ENCODE results near the gene LONP2.
A peak's percentile ranks its signal among the peaks of the same experiment; 100 is the strongest.
"Not testable (repeated sequence)": the region's sequence is repeated elsewhere in the genome, so short reads cannot be mapped to it uniquely, and the experiment has no call there.

The LONP2 gene

GRCh38 chr16:48371393-48371780 lies 127.3 kb downstream of the LONP2 start:
- Histone ChIP-seq H3K9ac (ENCODE audit: low read length) (no peak overlapping the region), H3K9me3 (ENCODE audit: control insufficient read depth, low read length) (no peaks in the 10 kb centered on the region), H3K4me1 (ENCODE audit: control insufficient read depth, insufficient read depth, low read length) (peaks cover 74% of the 10 kb centered on the region), H3K36me3 (ENCODE audit: control insufficient read depth, insufficient read depth, low read length, severe bottlenecking) (no peaks in the 10 kb centered on the region), H3K4me3 (ENCODE audit: low read length) (no peak overlapping the region), H3K27me3 (replicated peaks; ENCODE audit: control insufficient read depth, insufficient read depth, low read length) (no peaks in the 10 kb centered on the region)
- DNase-seq (ENCODE audit: low read depth), result peak; percentile 52

DNA sequence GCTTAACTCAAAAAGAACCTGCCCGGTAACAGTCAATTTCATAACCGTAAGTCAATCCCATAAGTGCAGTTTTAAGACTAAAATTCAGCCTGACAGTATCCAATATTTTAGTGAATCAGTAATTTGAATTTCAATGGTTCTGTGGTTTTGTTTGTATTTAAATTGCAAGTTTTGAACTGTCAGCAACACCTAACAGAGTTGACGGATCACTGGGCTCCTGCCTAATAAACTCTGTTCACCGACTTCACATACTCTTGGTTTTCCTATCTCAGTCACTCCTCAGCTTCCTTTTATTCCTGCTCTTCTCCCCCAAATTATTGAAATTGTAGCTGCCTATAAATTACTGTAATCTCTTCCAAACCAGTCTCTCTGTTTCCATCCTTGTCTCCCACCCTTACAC lies 128.6 kb downstream of the LONP2 start:
- Histone ChIP-seq H3K9ac (ENCODE audit: low read length) (no peak overlapping the region), H3K36me3 (ENCODE audit: control insufficient read depth, insufficient read depth, low read length, severe bottlenecking) (no peaks in the 10 kb centered on the region), H3K9me3 (ENCODE audit: control insufficient read depth, low read length) (no peaks in the 10 kb centered on the region), H3K27me3 (replicated peaks; ENCODE audit: control insufficient read depth, insufficient read depth, low read length) (no peaks in the 10 kb centered on the region), H3K4me1 (ENCODE audit: control insufficient read depth, insufficient read depth, low read length) (peaks cover 66% of the 10 kb centered on the region), H3K4me3 (ENCODE audit: low read length) (no peak overlapping the region)
- no peak for DNase-seq (ENCODE audit: low read depth)

DNA sequence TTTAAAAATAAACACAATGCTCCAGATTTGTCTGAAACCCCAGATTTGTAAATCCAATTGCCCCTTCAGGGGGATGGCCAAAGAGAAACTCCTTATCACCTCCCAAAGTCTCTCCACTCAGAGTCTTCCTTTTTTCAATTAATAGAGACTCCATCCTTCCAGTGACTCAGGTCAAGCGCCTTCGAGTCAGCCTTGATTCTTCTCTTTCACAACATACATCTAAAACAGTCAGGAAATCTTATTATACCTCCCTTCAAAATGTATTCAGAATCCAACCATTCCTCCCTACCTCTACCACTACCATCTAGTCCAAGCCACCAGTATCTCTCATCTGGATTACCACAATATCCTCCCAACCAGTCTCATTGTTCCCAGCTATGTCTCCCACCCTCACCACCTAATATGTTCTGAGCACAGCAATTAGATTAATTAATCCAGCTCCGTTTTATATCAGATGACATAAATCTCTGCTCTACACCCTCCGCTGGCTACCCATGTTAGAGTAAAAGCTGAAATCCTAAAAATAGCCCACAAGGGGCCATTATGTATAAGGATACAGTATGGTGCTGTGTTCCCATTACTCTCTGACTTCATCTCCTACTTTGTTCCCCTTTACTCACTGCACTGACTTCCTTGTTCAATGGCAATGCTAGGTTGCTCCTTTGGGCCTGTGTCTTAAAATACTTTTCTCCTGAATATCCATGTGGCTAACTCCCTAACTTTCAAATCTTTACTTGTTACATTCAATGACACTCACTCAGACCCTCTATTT lies 129.3 kb downstream of the LONP2 start:
- H3K36me3 ChIP-seq (ENCODE audit: control insufficient read depth, insufficient read depth, low read length, severe bottlenecking), result no peaks in the 10 kb centered on the region
- no peak overlapping the region for H3K9ac ChIP-seq (ENCODE audit: low read length)
- DNase-seq (ENCODE audit: low read depth), result peak; percentile 50
- H3K4me3 ChIP-seq (ENCODE audit: low read length), result no peak overlapping the region
- H3K9me3 ChIP-seq (ENCODE audit: control insufficient read depth, low read length), result no peaks in the 10 kb centered on the region
- peaks cover 68% of the 10 kb centered on the region for H3K4me1 ChIP-seq (ENCODE audit: control insufficient read depth, insufficient read depth, low read length)
- no peaks in the 10 kb centered on the region for H3K27me3 ChIP-seq (replicated peaks; ENCODE audit: control insufficient read depth, insufficient read depth, low read length)

DNA sequence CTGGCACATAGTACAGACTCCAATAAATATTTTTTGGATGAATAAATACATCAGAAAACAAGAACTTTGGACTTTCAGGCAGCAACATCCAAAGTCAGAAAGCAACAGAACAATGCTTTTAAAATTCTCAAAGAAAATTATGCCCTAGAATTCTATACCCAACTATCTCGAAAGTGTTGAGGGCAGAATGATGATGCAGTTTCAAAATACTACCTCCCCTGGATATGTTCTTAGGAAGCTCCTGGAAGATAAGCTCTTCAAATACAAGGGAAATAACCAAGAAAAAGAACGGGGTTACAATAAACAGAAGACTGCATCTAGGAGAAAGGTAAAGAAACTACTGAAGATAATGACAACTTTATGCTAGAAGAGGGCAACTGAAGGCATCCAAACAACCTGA lies 130.2 kb downstream of the LONP2 start:
- no peak for DNase-seq (ENCODE audit: low read depth)
- Histone ChIP-seq H3K27me3 (replicated peaks; ENCODE audit: control insufficient read depth, insufficient read depth, low read length) (no peaks in the 10 kb centered on the region), H3K4me3 (ENCODE audit: low read length) (no peak overlapping the region), H3K36me3 (ENCODE audit: control insufficient read depth, insufficient read depth, low read length, severe bottlenecking) (no peaks in the 10 kb centered on the region), H3K9ac (ENCODE audit: low read length) (no peak overlapping the region), H3K9me3 (ENCODE audit: control insufficient read depth, low read length) (no peaks in the 10 kb centered on the region), H3K4me1 (ENCODE audit: control insufficient read depth, insufficient read depth, low read length) (peaks cover 76% of the 10 kb centered on the region)

DNA sequence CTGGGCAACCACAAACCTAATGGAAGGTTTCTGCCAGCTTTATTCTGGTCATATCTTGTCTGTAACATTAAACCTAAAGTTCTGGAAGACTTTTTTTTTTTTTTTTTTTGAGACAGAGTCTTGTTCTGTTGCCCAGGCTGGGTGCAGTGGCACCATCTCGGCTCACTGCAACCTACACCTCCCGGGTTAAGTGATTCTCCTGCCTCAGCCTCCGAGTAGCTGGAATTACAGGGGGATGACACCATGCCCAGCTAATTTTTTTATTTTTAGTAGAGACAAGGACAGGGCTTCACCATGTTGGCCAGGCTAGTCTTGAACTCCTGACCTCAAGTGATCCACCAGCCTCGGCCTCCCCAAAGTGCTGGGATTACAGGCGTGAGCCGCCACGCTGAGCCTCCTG lies 133.2 kb downstream of the LONP2 start:
- not testable (repeated sequence) for DNase-seq (ENCODE audit: low read depth); H3K4me3 ChIP-seq (ENCODE audit: low read length); H3K9ac ChIP-seq (ENCODE audit: low read length); H3K9me3 ChIP-seq (ENCODE audit: control insufficient read depth, low read length); H3K36me3 ChIP-seq (ENCODE audit: control insufficient read depth, insufficient read depth, low read length, severe bottlenecking); H3K27me3 ChIP-seq (replicated peaks; ENCODE audit: control insufficient read depth, insufficient read depth, low read length)
- peaks cover 85% of the 10 kb centered on the region for H3K4me1 ChIP-seq (ENCODE audit: control insufficient read depth, insufficient read depth, low read length)

- no peak for DNase-seq (ENCODE audit: low read depth)
- no peak overlapping the region for H3K4me3 ChIP-seq (ENCODE audit: low read length)
- no peaks in the 10 kb centered on the region for H3K36me3 ChIP-seq (ENCODE audit: control insufficient read depth, insufficient read depth, low read length, severe bottlenecking)
- H3K4me1 ChIP-seq (ENCODE audit: control insufficient read depth, insufficient read depth, low read length), result peaks cover 85% of the 10 kb centered on the region
- no peaks in the 10 kb centered on the region for H3K27me3 ChIP-seq (replicated peaks; ENCODE audit: control insufficient read depth, insufficient read depth, low read length)
- H3K9me3 ChIP-seq (ENCODE audit: control insufficient read depth, low read length), result no peaks in the 10 kb centered on the region
- no peak overlapping the region for H3K9ac ChIP-seq (ENCODE audit: low read length)
Observed at GRCh38 chr16:48378276-48378675, 134.2 kb downstream of the LONP2 start.

DNA sequence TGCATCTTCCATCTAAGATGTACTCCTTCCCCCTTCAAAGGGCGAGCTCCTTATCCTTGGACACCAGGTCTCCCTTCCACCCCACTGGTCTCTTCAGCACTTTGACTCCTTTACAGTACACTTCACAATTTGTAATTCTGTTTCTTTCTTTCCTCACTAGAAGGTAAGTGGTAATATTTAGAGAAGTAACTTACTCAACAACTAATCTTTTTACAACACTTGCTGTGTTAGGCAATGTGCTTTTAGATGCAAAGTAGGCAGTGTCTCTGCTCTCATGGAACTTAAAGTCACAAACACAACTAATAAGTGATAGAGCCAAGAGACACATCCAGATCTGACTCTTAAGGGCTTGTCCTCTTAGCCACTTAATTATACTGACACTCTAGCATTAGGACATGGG lies 134.7 kb downstream of the LONP2 start:
- Histone ChIP-seq H3K9me3 (ENCODE audit: control insufficient read depth, low read length) (no peaks in the 10 kb centered on the region), H3K36me3 (ENCODE audit: control insufficient read depth, insufficient read depth, low read length, severe bottlenecking) (no peaks in the 10 kb centered on the region), H3K4me1 (ENCODE audit: control insufficient read depth, insufficient read depth, low read length) (peaks cover 82% of the 10 kb centered on the region), H3K4me3 (ENCODE audit: low read length) (peak overlapping the region; percentile 13), H3K27me3 (replicated peaks; ENCODE audit: control insufficient read depth, insufficient read depth, low read length) (no peaks in the 10 kb centered on the region), H3K9ac (ENCODE audit: low read length) (peak overlapping the region; percentile 13)
- DNase-seq (ENCODE audit: low read depth), result no peak

- H3K27me3 ChIP-seq (replicated peaks; ENCODE audit: control insufficient read depth, insufficient read depth, low read length), result no peaks in the 10 kb centered on the region
- H3K9ac ChIP-seq (ENCODE audit: low read length), result no peak overlapping the region
- H3K9me3 ChIP-seq (ENCODE audit: control insufficient read depth, low read length), result no peaks in the 10 kb centered on the region
- peak; percentile 36 for DNase-seq (ENCODE audit: low read depth)
- no peaks in the 10 kb centered on the region for H3K36me3 ChIP-seq (ENCODE audit: control insufficient read depth, insufficient read depth, low read length, severe bottlenecking)
- peaks cover 64% of the 10 kb centered on the region for H3K4me1 ChIP-seq (ENCODE audit: control insufficient read depth, insufficient read depth, low read length)
- H3K4me3 ChIP-seq (ENCODE audit: low read length), result no peak overlapping the region
Observed at GRCh38 chr16:48381201-48381600, 137.1 kb downstream of the LONP2 start.

DNA sequence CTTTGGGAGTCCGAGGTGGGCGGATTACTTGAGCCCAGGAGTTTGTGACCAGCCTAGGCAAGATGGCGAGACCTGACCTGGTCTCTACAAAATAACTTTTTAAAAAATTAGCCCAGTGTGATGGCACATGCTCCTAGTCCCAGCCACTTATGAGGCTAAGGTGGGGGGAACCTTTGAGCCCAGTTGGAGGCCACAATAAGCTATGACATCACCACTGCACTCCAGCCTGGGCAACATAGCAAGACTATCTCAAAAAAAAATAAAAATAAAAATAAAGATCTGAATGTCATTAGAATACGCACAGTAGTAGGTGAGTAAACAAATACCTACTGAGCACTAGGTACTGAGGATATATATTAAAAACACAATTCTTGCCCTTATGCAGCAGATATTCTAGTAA lies 138.0 kb downstream of the LONP2 start:
- H3K9ac ChIP-seq (ENCODE audit: low read length), result peak overlapping the region; percentile 96

DNA sequence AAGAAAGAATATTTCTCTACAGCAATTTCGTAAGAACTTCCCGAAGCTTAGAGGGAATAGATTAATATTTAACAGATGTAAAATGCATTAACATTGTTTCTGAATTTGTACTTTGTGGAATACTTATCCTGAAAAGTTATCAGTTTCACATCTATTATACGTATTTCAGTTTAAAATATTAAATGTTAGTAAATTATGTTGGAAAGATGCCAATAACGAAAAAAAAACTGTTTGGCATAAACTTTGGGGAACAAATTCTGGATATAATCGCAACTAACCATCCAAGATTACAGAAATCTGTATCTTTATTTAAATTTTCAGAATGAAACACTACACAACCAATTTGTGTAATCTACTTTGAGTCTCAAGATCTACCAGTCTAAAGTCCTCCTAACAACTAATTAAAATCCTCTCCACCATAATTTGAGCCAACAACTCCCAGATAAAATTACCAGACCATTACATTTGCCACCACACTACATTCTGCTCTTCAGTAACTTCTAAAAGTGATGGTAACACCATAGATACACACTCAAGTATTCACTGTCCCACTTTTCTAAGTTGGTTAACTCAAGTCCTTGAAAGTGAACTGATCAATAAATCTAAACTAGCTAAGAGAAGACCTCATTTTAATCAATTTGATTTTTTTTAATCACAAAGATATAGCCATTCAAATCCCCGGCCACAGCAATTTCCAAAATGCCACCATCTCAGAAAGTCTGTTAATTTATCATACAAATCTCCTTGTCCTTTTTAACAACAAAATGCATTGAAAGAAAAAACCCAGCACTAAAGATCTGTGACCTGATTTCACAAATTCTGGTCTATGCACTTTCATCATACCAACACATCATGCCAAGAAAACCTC lies 139.1 kb downstream of the LONP2 start:
- Histone ChIP-seq H3K36me3 (ENCODE audit: control insufficient read depth, insufficient read depth, low read length, severe bottlenecking) (no peaks in the 10 kb centered on the region), H3K4me1 (ENCODE audit: control insufficient read depth, insufficient read depth, low read length) (peaks cover 56% of the 10 kb centered on the region), H3K9me3 (ENCODE audit: control insufficient read depth, low read length) (no peaks in the 10 kb centered on the region), H3K27me3 (replicated peaks; ENCODE audit: control insufficient read depth, insufficient read depth, low read length) (no peaks in the 10 kb centered on the region), H3K4me3 (ENCODE audit: low read length) (peak overlapping the region; percentile 94), H3K9ac (ENCODE audit: low read length) (peak overlapping the region; percentile 96)
- peak; percentile 84 for DNase-seq (ENCODE audit: low read depth)

More for the DNA sequence above, 138.0 kb downstream of the LONP2 start:
- Histone ChIP-seq H3K27me3 (replicated peaks; ENCODE audit: control insufficient read depth, insufficient read depth, low read length) (no peaks in the 10 kb centered on the region), H3K36me3 (ENCODE audit: control insufficient read depth, insufficient read depth, low read length, severe bottlenecking) (no peaks in the 10 kb centered on the region), H3K4me1 (ENCODE audit: control insufficient read depth, insufficient read depth, low read length) (peaks cover 57% of the 10 kb centered on the region), H3K4me3 (ENCODE audit: low read length) (peak overlapping the region; percentile 94), H3K9me3 (ENCODE audit: control insufficient read depth, low read length) (no peaks in the 10 kb centered on the region)
- DNase-seq (ENCODE audit: low read depth), result no peak

GRCh38 chr16:48383877-48384519 lies 139.9 kb downstream of the LONP2 start:
- Histone ChIP-seq H3K4me3 (ENCODE audit: low read length) (peak overlapping the region; percentile 94), H3K9me3 (ENCODE audit: control insufficient read depth, low read length) (no peaks in the 10 kb centered on the region), H3K27me3 (replicated peaks; ENCODE audit: control insufficient read depth, insufficient read depth, low read length) (no peaks in the 10 kb centered on the region), H3K36me3 (ENCODE audit: control insufficient read depth, insufficient read depth, low read length, severe bottlenecking) (no peaks in the 10 kb centered on the region), H3K9ac (ENCODE audit: low read length) (peak overlapping the region; percentile 96), H3K4me1 (ENCODE audit: control insufficient read depth, insufficient read depth, low read length) (peaks cover 48% of the 10 kb centered on the region)
- DNase-seq (ENCODE audit: low read depth), result no peak

All from adipocyte (in vitro differentiated cells).